ENCODE measurements around the gene CDS2.

CDS2 gene

GRCh38 chr20:5181958-5182357 is 55.1 kb downstream of the CDS2 start:
- no peak for DNase-seq (ENCODE audit: low spot score)

- DNase-seq (ENCODE audit: low spot score), result no peak
Observed at GRCh38 chr20:5182615-5183254, 55.9 kb downstream of the CDS2 start.

DNA sequence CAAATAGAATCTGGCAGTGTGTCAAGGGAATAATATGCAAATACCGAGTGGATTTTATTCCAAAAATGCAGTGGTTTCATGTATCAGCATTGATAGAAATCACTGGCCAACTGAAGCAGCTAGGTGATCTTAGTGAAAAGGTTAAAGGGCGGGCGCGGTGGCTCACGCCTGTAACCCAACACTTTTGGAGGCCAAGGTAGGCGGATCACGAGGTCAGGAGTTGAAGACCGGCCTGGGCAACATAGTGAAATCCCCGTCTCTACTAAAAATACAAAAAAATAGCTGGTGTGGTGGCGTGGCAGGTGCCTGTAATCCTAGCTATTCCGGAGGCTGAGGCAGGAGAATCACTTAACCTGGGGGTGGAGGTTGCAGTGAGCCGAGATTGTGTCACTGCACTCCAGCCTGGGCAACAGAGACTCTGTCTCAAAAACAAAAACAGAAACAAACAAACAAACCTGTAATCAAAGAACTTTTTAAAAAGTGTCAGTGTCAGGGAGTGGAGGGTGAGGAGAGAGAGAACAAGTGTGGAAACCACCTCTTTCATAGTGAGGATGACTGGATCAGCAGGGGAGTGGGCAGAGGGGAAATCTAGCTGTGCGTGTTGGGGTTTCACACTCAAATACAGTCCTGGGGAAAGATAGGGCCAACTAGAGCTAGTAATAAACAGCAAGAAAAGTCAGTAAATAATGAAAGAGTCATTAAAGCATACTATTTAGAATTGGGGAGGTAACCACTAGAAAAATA is 57.1 kb downstream of the CDS2 start:
- no peak for DNase-seq (ENCODE audit: low spot score)

DNA sequence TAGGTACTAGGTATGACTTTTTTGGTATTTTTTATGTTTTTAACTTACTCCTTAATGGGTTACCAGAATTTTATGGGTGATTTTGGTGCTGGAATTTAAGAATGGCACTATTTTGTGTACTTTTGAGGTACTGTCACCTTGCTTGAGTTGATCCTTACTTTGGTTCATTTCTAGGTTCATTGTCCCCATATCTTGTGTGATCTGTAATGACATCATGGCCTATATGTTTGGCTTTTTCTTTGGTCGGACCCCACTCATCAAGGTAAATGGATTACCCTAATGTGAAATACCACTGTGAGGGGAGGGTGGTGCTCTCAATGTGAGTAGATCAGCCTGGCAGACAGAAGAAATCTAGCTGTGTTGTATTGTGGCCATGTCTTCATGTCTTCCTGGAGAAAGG is 57.9 kb downstream of the CDS2 start:
- no peak for DNase-seq (ENCODE audit: low spot score)

DNA sequence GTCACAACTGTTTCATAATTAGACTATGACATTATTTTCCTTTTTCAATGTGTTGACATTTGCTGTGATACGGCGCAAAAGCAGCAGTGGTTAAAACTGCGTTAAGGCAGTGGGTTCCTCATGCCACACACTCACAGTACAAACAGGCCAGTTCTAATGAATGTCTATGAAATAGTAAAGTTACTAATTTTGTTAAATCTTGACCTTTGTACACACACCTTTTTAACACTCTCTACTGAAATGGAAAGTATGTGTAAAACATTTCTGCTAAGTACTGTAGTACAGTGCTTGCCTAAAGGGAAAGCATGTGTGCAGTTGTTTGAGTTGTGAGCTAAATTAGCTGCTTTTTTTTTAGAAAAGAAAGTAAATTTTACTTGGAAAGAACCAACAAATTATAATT is 60.3 kb downstream of the CDS2 start:
- no peak for DNase-seq (ENCODE audit: low spot score)

GRCh38 chr20:5188736-5189135 is 61.9 kb downstream of the CDS2 start:
- DNase-seq (ENCODE audit: low spot score), result no peak

DNA sequence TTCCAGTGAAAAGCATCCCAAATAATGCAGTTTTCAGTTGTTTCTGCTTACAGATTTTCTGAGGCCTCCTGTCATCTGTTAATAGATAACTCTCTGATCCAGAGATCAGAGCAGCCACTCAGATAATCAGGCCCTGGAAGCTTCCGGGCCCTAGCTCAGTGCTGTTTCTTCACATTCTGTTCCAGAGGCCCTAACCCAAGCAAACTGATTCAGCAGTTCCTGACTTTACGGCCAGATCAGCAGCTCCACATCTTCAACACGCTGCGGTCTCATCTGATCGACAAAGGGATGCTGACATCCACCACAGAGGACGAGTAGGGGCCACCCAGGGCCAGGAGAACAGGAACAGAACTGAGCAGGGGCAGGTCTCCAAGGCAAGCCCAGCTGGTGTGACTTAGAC is 63.1 kb downstream of the CDS2 start:
- no peak for DNase-seq (ENCODE audit: low spot score)

DNA sequence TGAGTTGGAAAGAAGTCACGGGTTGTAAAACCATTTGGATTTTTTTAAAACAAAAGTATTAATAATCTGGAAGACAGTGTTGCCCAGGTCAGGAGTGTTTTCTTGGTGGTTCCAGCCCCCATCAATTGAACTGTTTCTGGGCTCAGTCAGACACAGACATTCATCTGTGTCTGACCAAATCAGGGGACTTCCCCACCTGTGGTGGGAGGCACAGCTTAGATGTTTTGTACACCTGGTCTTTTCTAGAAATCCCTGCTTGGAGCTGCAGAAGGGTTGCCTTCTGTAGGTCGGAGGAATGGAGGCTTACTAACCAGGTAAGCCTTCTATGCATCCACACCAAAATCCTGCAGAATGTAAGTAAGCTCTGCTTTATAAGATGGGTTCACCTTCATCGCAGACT is 63.6 kb downstream of the CDS2 start:
- DNase-seq (ENCODE audit: low spot score), result no peak

DNA sequence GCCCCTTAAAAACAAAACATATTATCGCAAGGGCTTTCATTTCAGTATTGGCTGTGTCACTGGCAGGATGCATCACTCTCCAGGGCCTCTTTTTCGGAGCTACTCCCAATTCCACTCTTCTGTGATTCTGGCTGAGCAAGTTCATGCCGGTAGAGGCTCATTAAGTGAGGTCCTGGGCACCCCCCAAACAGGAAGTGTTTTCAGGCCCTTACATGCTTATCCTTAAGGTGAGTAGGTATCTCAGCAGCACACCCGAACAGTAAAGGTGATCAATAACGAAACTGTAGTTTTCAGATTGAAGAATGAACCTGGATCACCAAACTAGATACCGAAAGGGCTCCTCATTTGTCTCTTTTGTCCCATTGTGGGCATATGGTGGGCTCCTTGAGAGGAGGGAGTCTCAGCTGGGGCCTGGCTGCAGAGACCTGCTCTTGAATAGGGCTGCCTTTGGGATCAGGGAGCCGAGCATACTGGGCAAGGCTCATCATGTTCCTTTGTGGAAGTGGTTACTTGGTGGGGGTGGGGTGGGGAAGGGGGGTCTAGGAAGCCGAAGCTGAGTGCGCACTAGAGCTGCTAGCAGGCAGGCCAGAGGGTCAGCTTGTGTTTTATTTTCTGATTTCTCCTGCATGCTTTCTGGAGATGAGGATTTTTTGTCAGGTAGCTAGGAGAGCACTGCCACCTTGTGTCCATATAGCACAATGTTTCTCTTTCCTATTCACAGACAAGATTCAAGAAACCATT is 65.2 kb downstream of the CDS2 start:
- DNase-seq (ENCODE audit: low spot score), result peak; percentile 74

DNA sequence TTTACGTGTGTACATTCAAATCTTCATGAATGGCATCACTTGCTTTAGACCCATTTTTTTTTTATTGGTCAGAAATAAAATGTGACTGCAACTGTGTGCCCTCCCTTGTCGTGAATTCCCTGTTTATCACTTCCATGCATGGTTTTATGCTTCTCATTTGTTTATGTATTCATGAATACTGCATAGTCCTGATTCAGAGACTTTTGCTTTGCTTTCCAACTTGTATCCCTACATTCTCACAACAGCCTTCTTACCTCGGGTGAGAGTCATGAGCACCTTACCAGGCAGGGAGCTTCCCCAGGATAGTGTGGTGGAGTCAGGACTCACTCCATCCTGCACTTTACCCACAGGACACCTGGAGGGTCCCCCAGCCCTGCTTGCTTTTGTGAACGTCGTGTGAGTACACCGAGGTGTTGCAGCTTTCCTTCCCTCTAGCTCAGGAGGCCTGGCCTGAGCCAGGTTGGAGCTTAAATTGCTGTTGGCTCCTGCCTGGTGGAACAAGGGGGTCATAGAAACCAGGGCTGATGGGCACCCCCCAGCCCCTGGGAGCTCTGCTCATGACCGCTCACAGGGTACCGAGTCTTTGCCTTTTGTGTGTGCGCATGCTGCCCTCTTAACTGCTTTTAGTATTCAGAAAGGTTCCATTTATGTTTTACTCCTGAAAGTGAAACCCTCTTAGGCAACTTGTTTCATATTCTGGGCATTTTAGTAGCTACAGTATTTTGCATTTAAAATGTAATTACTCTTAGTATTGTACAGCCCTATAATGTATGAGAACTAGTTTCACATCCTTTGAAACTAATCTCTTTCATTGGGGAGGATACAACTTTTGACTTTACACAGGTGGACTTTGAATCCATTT is 66.0 kb downstream of the CDS2 start:
- no peak for DNase-seq (ENCODE audit: low spot score)

DNA sequence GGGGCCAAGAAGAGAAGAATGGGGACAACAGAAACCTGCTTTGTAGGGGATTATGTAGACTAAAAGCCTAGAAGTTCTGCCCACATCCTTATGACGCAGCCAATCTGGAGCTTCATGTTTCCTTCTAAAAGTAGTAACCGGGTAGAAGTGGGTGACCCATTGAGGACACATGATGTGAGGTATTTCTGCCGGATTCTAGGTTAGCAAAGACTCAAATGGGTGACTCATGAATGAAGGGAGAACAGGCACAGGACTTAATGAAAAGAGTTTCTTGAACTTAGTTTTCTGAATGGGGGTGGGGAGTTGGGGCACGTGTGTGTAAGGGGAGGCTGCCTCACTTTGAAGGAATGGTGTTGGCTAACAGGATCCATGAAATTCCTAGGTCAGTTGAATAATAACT is 68.8 kb downstream of the CDS2 start:
- DNase-seq (ENCODE audit: low spot score), result no peak

DNA sequence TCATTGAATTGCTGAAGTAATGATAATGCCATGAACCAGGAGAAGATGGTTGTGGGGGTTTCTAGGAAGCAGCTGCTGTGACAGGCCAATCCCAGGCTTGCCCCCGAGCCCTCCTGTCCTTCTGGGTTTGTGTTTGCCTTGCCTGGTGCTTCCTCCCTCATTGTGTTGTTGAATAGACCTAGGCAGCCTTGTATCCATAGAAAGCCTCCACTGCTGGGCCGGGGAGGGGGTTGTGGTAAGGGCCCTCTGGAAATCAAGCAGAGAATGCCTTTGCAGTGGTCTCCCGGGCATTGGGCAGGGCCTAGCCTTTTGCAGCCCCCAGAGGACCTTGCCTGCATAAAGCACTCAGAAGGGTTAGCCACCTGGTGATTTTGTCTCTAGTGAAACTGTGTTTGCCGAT is 69.3 kb downstream of the CDS2 start:
- DNase-seq (ENCODE audit: low spot score), result no peak

DNA sequence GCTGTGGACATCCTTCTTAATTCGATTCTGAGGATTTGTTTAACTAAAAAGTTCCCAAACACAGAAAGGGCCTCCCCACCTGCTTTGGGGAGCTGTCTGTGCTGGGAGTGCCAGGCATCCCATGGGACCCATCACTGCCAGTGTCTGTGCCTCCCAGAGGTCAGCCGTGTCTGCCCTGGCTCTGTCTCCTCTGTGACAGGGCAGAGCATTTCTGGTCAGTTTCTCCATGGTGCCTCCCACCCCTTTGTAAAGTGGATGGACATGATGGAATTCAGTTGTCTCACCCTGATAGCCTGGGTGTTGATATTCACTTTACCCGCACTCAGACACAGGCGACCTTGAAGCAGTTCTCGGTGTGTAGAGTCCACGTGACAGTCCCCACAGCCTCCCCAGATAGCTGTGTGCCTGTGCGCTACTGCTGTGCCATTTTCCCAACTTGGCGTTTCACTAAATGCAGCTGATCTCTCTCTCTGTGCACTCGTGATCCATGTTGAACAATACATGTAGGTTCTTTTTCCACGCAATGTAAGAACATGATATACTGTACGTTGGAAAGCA is 70.5 kb downstream of the CDS2 start:
- no peak for DNase-seq (ENCODE audit: low spot score)

DNA sequence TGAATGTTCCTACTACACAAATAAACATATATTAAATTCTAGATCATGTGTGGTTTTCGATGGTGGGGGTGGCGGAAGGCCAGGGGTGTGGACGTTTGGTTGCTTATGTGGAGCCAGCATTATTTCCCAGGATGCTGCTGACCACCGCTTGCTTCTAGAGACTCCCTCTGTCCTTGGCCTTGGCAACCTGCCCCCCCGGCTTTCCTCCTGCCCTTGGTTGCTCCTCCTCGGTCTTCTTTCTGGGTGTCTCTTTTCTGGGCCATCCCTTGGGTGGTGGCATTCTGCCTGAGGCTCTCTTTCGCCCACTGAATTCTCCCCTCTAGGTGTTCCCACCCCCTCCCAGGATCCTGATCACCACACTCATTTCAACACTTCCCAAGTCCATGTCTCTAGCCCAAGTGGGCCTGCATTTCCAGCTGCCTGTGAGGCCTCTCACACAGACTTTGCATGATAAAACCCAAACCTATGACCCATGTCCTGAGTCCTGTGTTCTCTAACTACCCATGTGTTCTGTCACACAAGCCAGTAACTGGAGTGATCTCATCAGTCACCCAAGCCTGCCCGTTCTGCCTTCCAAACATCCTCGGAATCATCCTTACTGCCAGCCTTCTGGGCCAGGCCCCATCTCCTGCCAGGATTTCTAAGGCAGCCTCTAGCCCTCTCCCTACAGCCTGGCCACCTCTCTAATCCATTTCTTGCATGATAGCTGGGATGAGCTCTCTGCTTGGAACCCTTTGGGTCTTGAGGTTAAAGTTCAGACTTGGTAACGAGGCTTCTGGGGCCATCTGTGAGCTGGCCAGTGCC is 71.2 kb downstream of the CDS2 start:
- DNase-seq (ENCODE audit: low spot score), result no peak

DNA sequence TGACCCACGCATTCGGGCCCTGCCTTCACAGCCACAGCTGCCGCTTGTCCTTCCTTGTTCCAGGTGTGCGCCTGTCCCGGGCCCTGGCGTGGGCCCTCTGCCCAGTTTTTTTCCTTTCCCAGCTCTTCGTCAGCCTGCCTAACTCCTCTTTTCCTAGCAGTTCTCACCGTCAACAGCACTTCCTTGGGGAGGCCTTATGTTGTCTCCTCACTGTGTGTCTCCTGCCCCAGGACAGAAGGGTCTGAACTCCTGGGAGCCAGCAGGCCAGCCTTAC is 71.8 kb downstream of the CDS2 start:
- DNase-seq (ENCODE audit: low spot score), result no peak

DNA sequence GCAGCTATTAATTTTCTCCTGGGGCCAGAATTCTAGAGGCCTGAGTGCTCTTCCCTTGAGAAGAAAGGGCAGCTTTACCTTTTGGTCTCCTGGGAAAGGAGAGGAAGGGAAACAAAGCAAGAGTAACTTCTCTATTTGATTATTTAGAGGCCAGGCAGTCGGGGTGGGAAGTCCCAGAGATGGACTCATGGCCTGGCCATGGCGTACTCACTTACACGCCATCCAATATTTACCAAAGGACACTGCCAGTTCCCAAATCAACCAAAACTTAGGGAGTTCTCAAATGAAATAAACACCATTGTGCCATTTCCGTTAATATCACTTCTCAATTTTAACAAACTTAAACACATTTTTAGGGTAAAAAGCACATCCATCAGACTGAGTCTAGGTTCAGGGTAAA is 76.6 kb downstream of the CDS2 start:
- no peak for DNase-seq (ENCODE audit: low spot score)

GRCh38 chr20:5205348-5206210 is 78.8 kb downstream of the CDS2 start:
- DNase-seq (ENCODE audit: low spot score), result peak; percentile 74

- DNase-seq (ENCODE audit: low spot score), result no peak
Observed at GRCh38 chr20:5207138-5207537, 80.3 kb downstream of the CDS2 start.

GRCh38 chr20:5211803-5212714 is 85.3 kb downstream of the CDS2 start:
- DNase-seq (ENCODE audit: low spot score), result no peak
